Fibroblast of lung (primary cell): ENCODE measurements around the gene XRCC3.

Source experiments
- EZH2 ChIP-seq: IDR thresholded peaks from 2 replicates; pipeline ENCODE4 v1.5.1; 2012; ENCODE audit warnings: low read length, control low read depth, mild to moderate bottlenecking; ENCODE audit errors: missing control alignments
- TF ChIP-seq, protein P1 (sequence below), 2 donors: IDR thresholded peaks in 1 of 2; conservative IDR thresholded peaks in 1 of 2; 1 replicate in 1 of 2; 2 replicates in 1 of 2; pipeline ENCODE4 v1.5.1; 2011 to 2012; ENCODE audit warnings: low read length in 2 of 2, control low read depth in 1 of 2, inconsistent platforms in 1 of 2, low read depth in 1 of 2, mild to moderate bottlenecking in 1 of 2

DNA sequence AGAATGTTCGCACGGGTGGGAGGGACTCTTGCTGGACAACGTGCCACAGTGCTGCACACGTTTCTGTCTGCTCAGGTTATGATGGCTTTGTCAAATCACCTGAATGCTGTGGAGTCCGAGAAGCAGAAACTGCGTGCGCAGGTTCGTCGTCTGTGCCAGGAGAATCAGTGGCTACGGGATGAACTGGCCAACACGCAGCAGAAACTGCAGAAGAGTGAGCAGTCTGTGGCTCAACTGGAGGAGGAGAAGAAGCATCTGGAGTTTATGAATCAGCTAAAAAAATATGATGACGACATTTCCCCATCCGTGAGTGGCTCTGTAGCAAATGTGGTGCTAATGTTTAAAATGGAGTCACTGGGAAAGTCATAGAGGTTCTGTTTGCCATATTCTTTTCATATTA, 57.8 kb downstream of the XRCC3 start:
- TF ChIP-seq, protein P1, sequence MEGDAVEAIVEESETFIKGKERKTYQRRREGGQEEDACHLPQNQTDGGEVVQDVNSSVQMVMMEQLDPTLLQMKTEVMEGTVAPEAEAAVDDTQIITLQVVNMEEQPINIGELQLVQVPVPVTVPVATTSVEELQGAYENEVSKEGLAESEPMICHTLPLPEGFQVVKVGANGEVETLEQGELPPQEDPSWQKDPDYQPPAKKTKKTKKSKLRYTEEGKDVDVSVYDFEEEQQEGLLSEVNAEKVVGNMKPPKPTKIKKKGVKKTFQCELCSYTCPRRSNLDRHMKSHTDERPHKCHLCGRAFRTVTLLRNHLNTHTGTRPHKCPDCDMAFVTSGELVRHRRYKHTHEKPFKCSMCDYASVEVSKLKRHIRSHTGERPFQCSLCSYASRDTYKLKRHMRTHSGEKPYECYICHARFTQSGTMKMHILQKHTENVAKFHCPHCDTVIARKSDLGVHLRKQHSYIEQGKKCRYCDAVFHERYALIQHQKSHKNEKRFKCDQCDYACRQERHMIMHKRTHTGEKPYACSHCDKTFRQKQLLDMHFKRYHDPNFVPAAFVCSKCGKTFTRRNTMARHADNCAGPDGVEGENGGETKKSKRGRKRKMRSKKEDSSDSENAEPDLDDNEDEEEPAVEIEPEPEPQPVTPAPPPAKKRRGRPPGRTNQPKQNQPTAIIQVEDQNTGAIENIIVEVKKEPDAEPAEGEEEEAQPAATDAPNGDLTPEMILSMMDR (conservative IDR thresholded peaks at IDR 0.05 in 1 of 2, IDR thresholded peaks at IDR 0.05 in 1 of 2; ENCODE audit: low read depth in 1 of 2, low read length in 2 of 2): no peak
- TF ChIP-seq EZH2: no peak
